Calu3 (cell line): Measurements from ENCODE around the gene USP16. TPM values are rescaled to one million over a fixed set of nuclear protein-coding genes. Genes with fewer than 3 reads are reported as not detected.
"Not testable (repeated sequence)": the region's sequence is repeated elsewhere in the genome, so short reads cannot be mapped to it uniquely, and the experiment has no call there.

Experiments
- BruUV-seq: library from RNA; stranded (reverse); fragments of 400-500 nt; replicated peaks from 2 replicates; lab custom pipeline; 2021; lab: Mats Ljungman, UMichigan
- CTCF ChIA-PET: fragments of 300-600 bp; sonication (Branson Sonifier 250); formaldehyde crosslinking; loops from one replicate; lab custom pipeline; 2022; ENCODE audit warnings: antibody characterized with exemption; lab: Charles Lee
- DNase-seq: peaks from one replicate; pipeline ENCODE4 v3.0.0; 2022
- H3K27ac Mint-ChIP-seq: one replicate; pipeline ENCODE4 v1.8.0; 2022; ENCODE audit warnings: mixed read lengths; ENCODE audit not compliant: unreplicated experiment
- H3K27me3 Mint-ChIP-seq: one replicate; pipeline ENCODE4 v1.8.0; 2022; ENCODE audit warnings: mixed read lengths; ENCODE audit not compliant: unreplicated experiment
- H3K36me3 Mint-ChIP-seq: one replicate; pipeline ENCODE4 v1.8.0; 2022; ENCODE audit warnings: mild to moderate bottlenecking, moderate library complexity, mixed read lengths; ENCODE audit not compliant: insufficient read depth, unreplicated experiment
- H3K4me1 Mint-ChIP-seq: one replicate; pipeline ENCODE4 v1.8.0; 2022; ENCODE audit warnings: mild to moderate bottlenecking, low read depth, mixed read lengths; ENCODE audit not compliant: unreplicated experiment
- H3K4me3 Mint-ChIP-seq: one replicate; pipeline ENCODE4 v1.8.0; 2022; ENCODE audit warnings: mild to moderate bottlenecking, low read depth, moderate library complexity, mixed read lengths; ENCODE audit not compliant: unreplicated experiment
- H3K9me3 Mint-ChIP-seq: one replicate; pipeline ENCODE4 v1.8.0; 2022; ENCODE audit warnings: low read depth, mixed read lengths; ENCODE audit not compliant: unreplicated experiment
- CTCF ChIP-seq: fragments of 200-600 bp; IDR thresholded peaks from one replicate; pipeline ENCODE4 v1.8.0; 2022; ENCODE audit warnings: antibody characterized with exemption; ENCODE audit not compliant: unreplicated experiment
- intact Hi-C: fragments of 100-400 bp; cut with micrococcal nuclease; formaldehyde crosslinking; loops from one replicate; pipeline ENCODE4 v1.10.0; 2022; ENCODE audit not compliant: unreplicated experiment
- total RNA-seq: library from RNA; stranded (reverse); gene quantifications from 2 replicates; pipeline ENCODE4 v1.2.3, GENCODE V29; 2022

The USP16 gene
- total RNA-seq, 1 experiment from 2014 or later: 21.7 TPM

- Mint-ChIP-seq H3K4me3 (no peak overlapping the region), H3K27me3 (no peaks in the 10 kb centered on the region), H3K36me3 (peaks cover under 1% of the 10 kb centered on the region), H3K4me1 (no peaks in the 10 kb centered on the region), H3K9me3 (no peaks in the 10 kb centered on the region), H3K27ac (no peak overlapping the region)
- TF ChIP-seq CTCF: no peak
- DNase-seq: no peak
- no TSS peak for BruUV-seq
- intact Hi-C loops: no loop called here
- CTCF ChIA-PET: no interaction called here
These were observed 16.7 kb upstream of the USP16 start for GRCh38 chr21:29007810-29008209.

GRCh38 chr21:29008367-29008766, 16.1 kb upstream of the USP16 start:
- no peaks in the 10 kb centered on the region for H3K27me3 Mint-ChIP-seq
- no peaks in the 10 kb centered on the region for H3K36me3 Mint-ChIP-seq
- no TSS peak for BruUV-seq
- TF ChIP-seq CTCF: no peak
- no peak for DNase-seq
- CTCF ChIA-PET: no interaction called here
- H3K4me1 Mint-ChIP-seq: no peaks in the 10 kb centered on the region
- H3K27ac Mint-ChIP-seq: no peak overlapping the region
- H3K4me3 Mint-ChIP-seq: no peak overlapping the region
- intact Hi-C loops: no loop called here
- H3K9me3 Mint-ChIP-seq: no peaks in the 10 kb centered on the region

- H3K4me3 Mint-ChIP-seq, BruUV-seq, H3K9me3 Mint-ChIP-seq, H3K27ac Mint-ChIP-seq, CTCF ChIA-PET, H3K27me3 Mint-ChIP-seq, H3K36me3 Mint-ChIP-seq, intact Hi-C loops, H3K4me1 Mint-ChIP-seq, DNase-seq: not testable (repeated sequence)
These were observed 13.2 kb upstream of the USP16 start for GRCh38 chr21:29011236-29011635.

- CTCF ChIA-PET: no interaction called here
These were observed 6.7 kb upstream of the USP16 start for GRCh38 chr21:29017639-29018237.

More at GRCh38 chr21:29017639-29018237, 6.7 kb upstream of the USP16 start:
- intact Hi-C loops: no loop called here
- BruUV-seq: no TSS peak
- H3K27ac Mint-ChIP-seq: peak overlapping the region; percentile 57
- DNase-seq: no peak
- peaks cover 12% of the 10 kb centered on the region for H3K4me1 Mint-ChIP-seq
- no peak for TF ChIP-seq CTCF
- H3K27me3 Mint-ChIP-seq: no peaks in the 10 kb centered on the region
- H3K4me3 Mint-ChIP-seq: peak overlapping the region; percentile 64
- H3K36me3 Mint-ChIP-seq: peaks cover 25% of the 10 kb centered on the region
- H3K9me3 Mint-ChIP-seq: no peaks in the 10 kb centered on the region
